Testis (tissue), 2 donors: ENCODE results near the gene NPIPA3.
"Not testable (repeated sequence)": the region's sequence is repeated elsewhere in the genome, so short reads cannot be mapped to it uniquely, and the experiment has no call there.

Source experiments
- POLR2A ChIP-seq: fragments of 450-650 bp; IDR thresholded peaks from one replicate; pipeline ENCODE4 v1.6.1; 2017; ENCODE audit warnings: antibody characterized with exemption, mild to moderate bottlenecking, moderate library complexity
- TF ChIP-seq, protein P1 (sequence below), 3 experiments: fragments of 450-650 bp in 2 of 3; fragments of 200-600 bp in 1 of 3; sonication (generic) in 1 of 3; IDR thresholded peaks; one replicate each; pipeline ENCODE4 v1.5.1; 2016 to 2019; ENCODE audit warnings: antibody characterized with exemption in 3 of 3, mild to moderate bottlenecking in 2 of 3, moderate library complexity in 1 of 3

DNA sequence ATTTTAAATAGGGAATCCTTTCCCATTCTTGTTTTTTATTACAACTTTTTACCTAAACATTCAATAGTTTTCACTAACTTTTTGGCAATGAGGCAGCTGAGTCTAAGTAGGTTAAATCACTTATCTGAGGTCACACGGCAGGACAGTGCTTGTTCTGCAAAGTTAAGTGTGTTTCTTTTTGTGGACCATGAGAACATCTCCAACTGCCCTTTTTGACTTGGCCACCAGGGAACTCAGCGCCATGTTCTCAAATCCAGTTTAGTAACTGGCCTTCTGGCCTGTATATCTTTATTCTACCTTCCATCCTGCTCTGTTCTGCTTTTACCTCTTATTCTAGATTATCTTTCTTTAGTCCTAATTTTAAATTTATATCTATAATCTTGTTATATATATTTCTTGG lies 70.4 kb downstream of the NPIPA3 start:
- TF ChIP-seq, protein P1, sequence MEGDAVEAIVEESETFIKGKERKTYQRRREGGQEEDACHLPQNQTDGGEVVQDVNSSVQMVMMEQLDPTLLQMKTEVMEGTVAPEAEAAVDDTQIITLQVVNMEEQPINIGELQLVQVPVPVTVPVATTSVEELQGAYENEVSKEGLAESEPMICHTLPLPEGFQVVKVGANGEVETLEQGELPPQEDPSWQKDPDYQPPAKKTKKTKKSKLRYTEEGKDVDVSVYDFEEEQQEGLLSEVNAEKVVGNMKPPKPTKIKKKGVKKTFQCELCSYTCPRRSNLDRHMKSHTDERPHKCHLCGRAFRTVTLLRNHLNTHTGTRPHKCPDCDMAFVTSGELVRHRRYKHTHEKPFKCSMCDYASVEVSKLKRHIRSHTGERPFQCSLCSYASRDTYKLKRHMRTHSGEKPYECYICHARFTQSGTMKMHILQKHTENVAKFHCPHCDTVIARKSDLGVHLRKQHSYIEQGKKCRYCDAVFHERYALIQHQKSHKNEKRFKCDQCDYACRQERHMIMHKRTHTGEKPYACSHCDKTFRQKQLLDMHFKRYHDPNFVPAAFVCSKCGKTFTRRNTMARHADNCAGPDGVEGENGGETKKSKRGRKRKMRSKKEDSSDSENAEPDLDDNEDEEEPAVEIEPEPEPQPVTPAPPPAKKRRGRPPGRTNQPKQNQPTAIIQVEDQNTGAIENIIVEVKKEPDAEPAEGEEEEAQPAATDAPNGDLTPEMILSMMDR (IDR thresholded peaks at IDR 0.05): not testable (repeated sequence)
- not testable (repeated sequence) for TF ChIP-seq POLR2A
